ENCODE data around the gene AMDHD2.
"Not testable (repeated sequence)": the region's sequence is repeated elsewhere in the genome, so short reads cannot be mapped to it uniquely, and the experiment has no call there.

Gene AMDHD2

GRCh38 chr16:2539192-2539844 lies 19.1 kb downstream of the AMDHD2 start:
- peak in 1 of 42 donors; percentile 1 for DNase-seq
- intact Hi-C loops (cut with DNase I), result loop anchor here (10.0 kb wide), 1 partner anchor 55 kb away; no protein-coding TSS in a partner anchor

DNA sequence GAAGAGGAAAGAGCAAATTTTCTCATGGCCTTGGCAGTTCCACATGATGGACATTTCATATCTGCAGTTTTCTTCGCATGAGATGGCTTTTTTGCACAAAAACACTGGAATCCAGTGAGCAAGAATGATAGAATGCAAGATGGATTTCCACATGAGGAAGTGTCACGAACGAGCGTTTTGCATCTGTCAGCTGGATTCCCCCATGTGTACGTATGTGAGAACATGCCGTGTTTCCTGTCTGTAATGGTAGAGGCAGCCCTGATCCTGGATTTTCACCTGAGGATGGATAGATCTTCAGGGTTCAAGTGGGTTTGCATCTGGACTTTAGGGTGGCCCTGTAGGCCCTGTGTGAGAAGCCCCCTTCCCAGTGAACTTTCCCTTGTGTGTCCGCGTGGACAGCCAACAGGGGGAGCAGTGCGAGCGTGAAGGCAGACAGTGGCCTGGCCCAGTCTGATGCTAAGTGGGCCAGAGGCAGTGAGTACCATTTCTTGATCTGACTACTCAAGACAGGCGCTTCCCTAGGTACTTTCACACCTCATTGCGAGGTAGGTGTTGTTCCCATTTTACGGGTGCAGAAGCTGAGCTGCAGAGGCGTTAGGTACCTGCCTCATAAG lies 19.8 kb downstream of the AMDHD2 start:
- intact Hi-C loops (cut with DNase I), result loop anchor here (10.0 kb wide), 1 partner anchor 55 kb away; no protein-coding TSS in a partner anchor
- peak in 31 of 42 donors; percentile 27 to 83 (median 55) for DNase-seq

DNA sequence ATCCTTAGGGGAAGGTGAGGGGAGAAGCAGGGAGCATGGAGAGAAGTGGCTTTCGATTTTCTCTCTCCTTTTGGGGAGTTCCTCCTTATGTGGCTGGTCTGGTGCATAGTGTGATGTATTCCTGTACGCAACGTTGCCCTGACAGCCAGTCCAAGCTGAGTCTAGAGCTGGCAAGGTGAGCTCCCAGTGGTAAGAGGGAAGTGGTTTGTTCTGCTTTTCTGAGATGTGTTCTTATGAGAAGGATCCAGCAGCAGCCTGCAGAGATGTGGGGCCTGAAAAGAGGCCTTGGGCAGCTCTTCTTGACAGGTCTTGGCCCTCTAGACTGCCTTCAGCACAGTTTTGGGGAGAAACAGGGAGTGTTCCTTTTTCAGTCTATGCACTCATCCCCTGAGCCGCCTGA lies 20.7 kb downstream of the AMDHD2 start:
- intact Hi-C loops (cut with DNase I), result not testable (repeated sequence)
- DNase-seq, result peak in 1 of 42 donors; percentile 25

- intact Hi-C loops (cut with DNase I); DNase-seq: not testable (repeated sequence)
Measured at GRCh38 chr16:2541409-2541808, 21.2 kb downstream of the AMDHD2 start.

DNA sequence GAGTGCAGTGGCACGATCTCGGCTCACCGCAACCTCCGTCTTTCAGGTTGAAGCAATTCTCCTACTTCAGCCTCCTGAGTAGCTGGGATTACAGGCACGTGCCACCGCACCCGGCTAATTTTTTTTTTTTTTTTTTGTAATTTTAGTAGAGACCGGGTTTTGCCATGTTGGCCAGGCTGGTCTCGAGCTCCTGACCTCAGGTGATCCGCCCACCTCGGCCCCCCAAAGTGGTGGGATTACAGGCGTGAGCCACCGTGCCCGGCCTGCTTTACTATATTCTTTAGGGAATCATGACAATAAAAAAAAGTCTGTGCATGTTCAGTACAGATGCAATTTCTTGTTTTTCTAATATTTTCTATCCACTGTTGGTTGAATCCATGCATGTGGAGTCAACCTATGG lies 23.6 kb downstream of the AMDHD2 start:
- peak in 1 of 42 donors; percentile 37 for DNase-seq

GRCh38 chr16:2550283-2550878 lies 30.2 kb downstream of the AMDHD2 start:
- DNase-seq; intact Hi-C loops (cut with DNase I): not testable (repeated sequence)

More for the DNA sequence above, 23.6 kb downstream of the AMDHD2 start:
- intact Hi-C loops (cut with DNase I), result not testable (repeated sequence)

DNA sequence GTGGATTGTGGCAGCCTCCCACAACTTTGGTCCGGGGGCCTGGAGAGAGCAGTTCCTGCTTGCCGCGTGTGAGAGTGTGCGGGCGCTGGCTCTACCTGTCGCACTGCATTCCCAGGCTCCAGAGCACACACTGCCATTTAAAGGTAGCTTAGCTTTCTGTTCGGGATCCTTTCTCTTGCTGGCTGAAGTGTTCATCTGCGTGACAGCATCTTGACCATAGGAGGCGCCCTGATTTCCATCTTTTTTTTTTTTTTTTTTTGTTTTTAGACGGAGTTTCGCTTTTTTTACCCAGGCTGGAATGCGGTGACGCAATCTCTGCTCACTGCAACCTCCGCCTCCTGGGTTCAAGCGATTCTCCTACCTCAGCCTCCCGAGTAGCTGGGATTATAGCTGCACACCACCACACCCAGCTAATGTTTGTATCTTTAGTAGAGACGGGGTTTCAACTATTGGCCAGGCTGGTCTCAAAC lies 31.3 kb downstream of the AMDHD2 start:
- intact Hi-C loops (cut with DNase I), result not testable (repeated sequence)
- peak in 3 of 42 donors; percentile 6 to 14 (median 8) for DNase-seq

DNA sequence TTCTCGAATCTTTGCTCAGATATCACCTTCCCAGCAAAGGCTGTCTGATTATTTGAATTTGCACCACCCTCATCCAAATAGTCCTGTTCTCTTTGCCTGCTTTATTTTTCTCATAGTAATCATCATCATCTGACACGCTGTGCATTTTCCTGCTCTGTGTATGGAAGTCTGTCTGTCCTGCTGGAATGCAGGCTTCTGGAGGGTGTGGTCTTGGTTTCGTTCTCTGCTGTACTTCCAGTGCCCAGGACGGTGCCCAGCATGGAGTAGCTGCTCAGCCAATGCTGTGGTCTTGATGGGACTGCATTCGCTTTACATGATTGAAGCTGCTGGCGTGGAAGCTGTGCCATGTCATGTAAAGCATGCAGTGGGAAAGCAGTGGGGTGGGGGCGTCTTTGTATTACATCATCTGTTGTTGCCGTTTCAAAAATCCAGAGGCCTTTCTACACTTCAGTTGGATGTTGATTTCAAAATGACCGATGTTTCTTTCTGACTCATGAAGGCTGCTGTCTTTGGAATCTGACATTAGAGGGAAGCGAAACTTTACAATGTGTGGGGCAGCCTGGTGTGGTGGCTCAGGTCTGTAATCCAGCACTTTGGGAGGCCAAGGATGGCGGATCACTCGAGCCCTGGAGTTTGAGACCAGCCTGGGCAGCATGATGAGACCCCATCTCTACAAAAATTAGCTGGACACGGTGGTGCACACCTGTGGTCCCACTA lies 34.7 kb downstream of the AMDHD2 start:
- intact Hi-C loops (cut with DNase I); DNase-seq: not testable (repeated sequence)

GRCh38 chr16:2557150-2557549 lies 37.0 kb downstream of the AMDHD2 start:
- peak in 14 of 42 donors; percentile 9 to 49 (median 29) for DNase-seq
- intact Hi-C loops (cut with DNase I), result not testable (repeated sequence)

DNA sequence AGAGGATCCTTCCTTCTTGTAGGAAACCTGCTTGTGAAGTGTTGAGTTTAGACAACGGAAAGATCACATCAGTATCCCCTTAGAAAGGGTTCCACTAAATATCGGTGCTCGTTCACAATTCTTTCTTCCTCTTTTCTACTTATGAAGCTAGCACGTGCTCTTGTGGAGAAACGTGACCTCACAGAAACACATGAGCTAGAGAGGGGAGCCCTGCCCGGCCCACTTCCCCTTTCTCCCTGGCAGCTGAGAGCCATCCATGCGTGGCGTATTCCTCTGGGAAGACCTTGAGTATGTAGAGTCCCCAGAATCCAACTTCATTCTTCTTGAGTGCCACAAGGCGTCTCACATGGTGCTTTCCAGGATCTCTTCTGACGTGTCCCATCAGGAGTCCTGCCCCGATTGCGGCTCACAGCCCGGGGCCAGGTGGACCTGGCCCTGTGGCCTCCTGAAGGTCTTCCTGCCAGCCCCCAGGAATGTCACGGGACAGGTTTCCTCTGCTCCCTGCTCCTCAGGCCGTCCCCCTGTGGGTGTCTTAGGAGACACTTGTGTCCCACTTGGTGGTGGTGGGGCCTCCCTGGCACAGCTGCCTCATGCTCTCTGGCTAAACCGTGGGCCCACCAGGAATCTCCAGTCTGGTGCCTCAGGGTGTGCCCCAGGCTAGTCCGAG lies 40.1 kb downstream of the AMDHD2 start:
- intact Hi-C loops (cut with DNase I), result not testable (repeated sequence)
- DNase-seq, result peak in 2 of 42 donors; percentile 4 to 10

DNA sequence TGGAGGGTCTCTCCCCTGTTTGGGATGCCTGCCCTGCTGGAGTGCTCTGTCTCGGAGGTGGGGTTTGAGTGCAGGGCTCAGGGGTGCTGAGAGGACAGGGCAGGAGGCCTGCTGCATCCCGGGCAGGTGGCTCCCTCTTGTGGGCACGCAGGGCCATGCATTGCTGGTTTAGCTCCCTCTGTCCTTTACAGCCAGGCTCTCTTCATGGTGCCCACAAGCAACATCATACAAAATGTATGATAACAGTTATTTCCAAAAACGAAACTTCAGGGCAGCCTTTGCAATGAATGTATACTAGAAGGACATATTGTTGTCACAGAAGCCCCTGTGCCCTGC lies 40.6 kb downstream of the AMDHD2 start:
- intact Hi-C loops (cut with DNase I), result not testable (repeated sequence)
- peak; percentile 2 to 90 (median 73) for DNase-seq

DNA sequence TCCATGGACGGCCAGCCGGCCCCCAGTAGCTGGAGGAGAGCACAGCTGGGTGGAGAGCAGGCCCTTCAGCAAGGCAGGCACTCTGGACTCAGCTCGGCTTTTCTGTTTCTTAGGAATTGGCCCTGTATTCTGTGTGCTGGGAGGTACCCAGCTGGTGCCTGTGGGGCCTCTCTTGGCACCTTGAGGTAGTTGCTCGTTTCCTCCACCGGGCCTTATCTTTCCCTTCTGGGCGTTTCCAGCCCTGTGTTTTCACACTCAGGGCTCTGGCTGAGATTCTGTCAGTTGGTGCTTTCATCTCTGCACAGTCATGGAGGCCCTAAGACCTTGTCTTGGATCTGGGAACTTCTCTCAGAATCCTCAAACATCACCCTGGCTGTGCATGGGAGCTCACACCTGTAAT lies 47.3 kb downstream of the AMDHD2 start:
- intact Hi-C loops (cut with DNase I); DNase-seq: not testable (repeated sequence)

DNA sequence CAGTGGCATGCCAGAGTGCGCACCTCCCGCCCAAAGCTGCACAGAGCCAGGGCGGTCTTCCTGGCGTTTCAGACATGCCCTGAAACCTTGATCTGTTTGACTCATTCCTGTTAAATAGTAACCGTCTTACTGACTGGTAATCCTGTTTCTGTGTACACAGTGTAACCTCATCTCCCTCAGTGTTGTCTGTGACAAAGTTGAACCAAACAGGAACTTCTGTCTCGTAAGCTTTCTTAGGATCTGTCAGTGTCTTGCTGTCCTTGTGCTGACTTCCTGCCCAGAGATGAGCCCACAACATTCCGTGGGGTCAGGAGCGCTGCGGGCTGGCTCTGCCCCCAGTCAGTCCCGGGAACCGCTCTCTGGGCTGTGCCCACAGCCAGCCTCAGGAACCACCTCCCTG lies 48.4 kb downstream of the AMDHD2 start:
- DNase-seq; intact Hi-C loops (cut with DNase I): not testable (repeated sequence)

- intact Hi-C loops (cut with DNase I); DNase-seq: not testable (repeated sequence)
Measured at GRCh38 chr16:2572704-2573103, 52.5 kb downstream of the AMDHD2 start.

- DNase-seq, result peak in 1 of 42 donors; percentile 8
- intact Hi-C loops (cut with DNase I), result not testable (repeated sequence)
Measured at GRCh38 chr16:2575839-2576238, 55.7 kb downstream of the AMDHD2 start.

GRCh38 chr16:2577044-2577443 lies 56.9 kb downstream of the AMDHD2 start:
- DNase-seq; intact Hi-C loops (cut with DNase I): not testable (repeated sequence)

DNA sequence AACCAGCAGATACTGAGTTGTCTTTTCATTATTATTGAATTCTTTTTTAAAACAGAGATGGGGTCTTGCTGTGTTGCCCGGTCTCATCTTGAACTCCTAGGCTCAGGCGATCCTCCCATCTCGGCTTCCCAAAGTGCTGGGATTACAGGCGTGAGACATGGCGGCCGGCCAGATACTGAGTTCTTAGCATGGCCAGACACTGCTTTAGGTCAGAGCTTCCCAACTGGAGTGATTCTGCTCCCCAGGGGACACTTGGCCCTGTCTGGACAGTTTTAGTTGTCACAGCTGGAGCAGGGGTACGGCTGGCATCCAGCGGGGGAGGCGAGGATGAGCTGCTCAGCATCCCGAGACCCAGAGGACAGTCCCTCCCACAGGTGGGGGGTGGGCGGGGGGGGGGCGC lies 58.7 kb downstream of the AMDHD2 start:
- intact Hi-C loops (cut with DNase I); DNase-seq: not testable (repeated sequence)

DNA sequence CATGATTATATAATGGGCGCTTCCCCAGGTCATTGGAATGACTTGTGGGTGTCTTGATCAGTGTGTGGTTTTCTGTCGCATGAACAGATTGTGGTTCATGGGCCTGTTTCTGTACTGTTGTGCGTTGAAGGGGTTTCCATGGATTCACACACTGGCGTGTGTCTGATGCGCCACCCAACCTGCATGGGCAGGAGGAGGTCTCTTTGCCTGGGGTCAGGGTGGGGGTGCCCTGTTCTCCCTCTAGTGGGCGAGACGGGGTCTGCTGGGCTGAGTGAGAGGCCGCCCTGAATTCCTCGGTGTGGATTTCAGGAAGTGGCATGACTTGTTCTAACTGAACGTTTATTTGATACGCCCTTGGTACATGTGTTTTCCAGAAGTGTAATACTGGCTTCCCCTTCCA lies 60.0 kb downstream of the AMDHD2 start:
- DNase-seq, result peak in 2 of 42 donors; percentile 11 to 14
- intact Hi-C loops (cut with DNase I), result not testable (repeated sequence)

GRCh38 chr16:2580818-2581217 lies 60.6 kb downstream of the AMDHD2 start:
- DNase-seq; intact Hi-C loops (cut with DNase I): not testable (repeated sequence)

Measured in head of caudate nucleus (tissue), 42 donors.